HEK293T (cell line): ENCODE data around the gene HK2.

Experiments
- CTCF ChIA-PET: fragments of 350-600 bp; formaldehyde crosslinking; extraction: SDS; loops from one replicate; lab custom pipeline; 2021; ENCODE audit warnings: antibody characterized with exemption, inconsistent platforms; lab: Yijun Ruan, JAX
- POLR2A ChIA-PET: fragments of 350-600 bp; formaldehyde crosslinking; extraction: SDS; loops from one replicate; lab custom pipeline; 2020; ENCODE audit warnings: antibody characterized with exemption, inconsistent platforms; lab: Yijun Ruan, JAX
- DNase-seq: peaks from one replicate; pipeline ENCODE4 v3.0.0; 2012; ENCODE audit warnings: mixed read lengths; ENCODE audit errors: extremely low spot score
- ARNT ChIP-seq: fragments of 450-650 bp; IDR thresholded peaks from 2 replicates; pipeline ENCODE4 v1.6.1; 2017; ENCODE audit warnings: mild to moderate bottlenecking
- BHLHE40 ChIP-seq: fragments of 450-650 bp; IDR thresholded peaks from 2 replicates; pipeline ENCODE4 v1.6.1; 2016; ENCODE audit warnings: mild to moderate bottlenecking, moderate library complexity, borderline replicate concordance
- CTBP1 ChIP-seq: fragments of 450-650 bp; IDR thresholded peaks from 2 replicates; pipeline ENCODE4 v1.6.1; 2016; ENCODE audit warnings: borderline replicate concordance
- ELF4 ChIP-seq: fragments of 450-650 bp; IDR thresholded peaks from 2 replicates; pipeline ENCODE4 v1.6.1; 2017; ENCODE audit warnings: antibody characterized with exemption
- FOXA1 ChIP-seq: fragments of 450-650 bp; IDR thresholded peaks from 2 replicates; pipeline ENCODE4 v1.6.1; 2016; ENCODE audit warnings: mild to moderate bottlenecking
- FOXK2 ChIP-seq: fragments of 450-650 bp; IDR thresholded peaks from 2 replicates; pipeline ENCODE4 v1.6.1; 2016; ENCODE audit warnings: mild to moderate bottlenecking
- FOXM1 ChIP-seq: fragments of 450-650 bp; IDR thresholded peaks from 2 replicates; pipeline ENCODE4 v1.6.1; 2017; ENCODE audit warnings: mild to moderate bottlenecking, borderline replicate concordance
- HDGF ChIP-seq: fragments of 450-650 bp; IDR thresholded peaks from 2 replicates; pipeline ENCODE4 v1.6.1; 2017; ENCODE audit warnings: antibody characterized with exemption, borderline replicate concordance
- L3MBTL2 ChIP-seq: fragments of 450-650 bp; conservative IDR thresholded peaks from 2 replicates; pipeline ENCODE4 v1.6.1; 2016; ENCODE audit warnings: mild to moderate bottlenecking
- LEF1 ChIP-seq: fragments of 450-650 bp; IDR thresholded peaks from 2 replicates; pipeline ENCODE4 v1.6.1; 2017; ENCODE audit warnings: mild to moderate bottlenecking, borderline replicate concordance
- NFRKB ChIP-seq: fragments of 450-650 bp; IDR thresholded peaks from 2 replicates; pipeline ENCODE4 v1.6.1; 2016; ENCODE audit warnings: mild to moderate bottlenecking, moderate library complexity
- PKNOX1 ChIP-seq: fragments of 450-650 bp; IDR thresholded peaks from 2 replicates; pipeline ENCODE4 v1.6.1; 2016
- SP1 ChIP-seq: fragments of 450-650 bp; IDR thresholded peaks from 2 replicates; pipeline ENCODE4 v1.6.1; 2017
- SUZ12 ChIP-seq: fragments of 450-650 bp; IDR thresholded peaks from 2 replicates; pipeline ENCODE4 v1.6.1; 2016; ENCODE audit warnings: mild to moderate bottlenecking
- TARDBP ChIP-seq: fragments of 450-650 bp; IDR thresholded peaks from 2 replicates; pipeline ENCODE4 v1.6.1; 2016
- ZNF384 ChIP-seq: fragments of 450-650 bp; IDR thresholded peaks from 2 replicates; pipeline ENCODE4 v1.6.1; 2016

HK2 gene

GRCh38 chr2:74925361-74925786 is 91.4 kb downstream of the HK2 start:
- POLR2A ChIA-PET = no interaction called here
- CTCF ChIA-PET = no interaction called here
- no peak for DNase-seq
- TF ChIP-seq FOXA1 = no peak
- no peak for TF ChIP-seq ZNF384
- no peak for TF ChIP-seq ELF4
- TF ChIP-seq FOXK2 = no peak
- TF ChIP-seq ARNT = no peak
- TF ChIP-seq NFRKB = no peak
- TF ChIP-seq HDGF = no peak
- TF ChIP-seq SUZ12 = no peak
- no peak for TF ChIP-seq CTBP1
- no peak for TF ChIP-seq PKNOX1
- TF ChIP-seq FOXM1 = no peak
- no peak for TF ChIP-seq L3MBTL2

- CTCF ChIA-PET = no interaction called here
- no peak for DNase-seq
- no peak for TF ChIP-seq ARNT
- TF ChIP-seq SP1 = no peak
- TF ChIP-seq BHLHE40 = no peak
- TF ChIP-seq PKNOX1 = no peak
- TF ChIP-seq LEF1 = no peak
- no peak for TF ChIP-seq ELF4
- no peak for TF ChIP-seq SUZ12
- TF ChIP-seq HDGF = no peak
- POLR2A ChIA-PET = no interaction called here
These were observed 93.7 kb downstream of the HK2 start for GRCh38 chr2:74927621-74928020.

- POLR2A ChIA-PET = no interaction called here
- TF ChIP-seq ARNT (no peak), FOXK2 (no peak), FOXA1 (no peak), TARDBP (no peak), L3MBTL2 (no peak), ZNF384 (no peak), SP1 (no peak), NFRKB (no peak), CTBP1 (no peak), HDGF (no peak), SUZ12 (no peak), PKNOX1 (no peak), BHLHE40 (no peak), FOXM1 (no peak), LEF1 (no peak), ELF4 (no peak)
- CTCF ChIA-PET = no interaction called here
- DNase-seq = no peak
These were observed 97.0 kb downstream of the HK2 start for GRCh38 chr2:74930811-74931486.

- TF ChIP-seq FOXM1 (no peak), HDGF (no peak), CTBP1 (no peak), L3MBTL2 (no peak), ARNT (no peak), BHLHE40 (no peak), TARDBP (no peak), NFRKB (no peak), ZNF384 (no peak), LEF1 (no peak), SUZ12 (no peak), ELF4 (no peak), SP1 (no peak), PKNOX1 (no peak), FOXK2 (no peak), FOXA1 (no peak)
These were observed 98.0 kb downstream of the HK2 start for GRCh38 chr2:74931940-74932339.

GRCh38 chr2:74935975-74936391 is 102.1 kb downstream of the HK2 start:
- CTCF ChIA-PET = no interaction called here
- no peak for TF ChIP-seq CTBP1
- POLR2A ChIA-PET = no interaction called here
- DNase-seq = no peak

More at GRCh38 chr2:74931940-74932339, 98.0 kb downstream of the HK2 start:
- POLR2A ChIA-PET = no interaction called here
- CTCF ChIA-PET = interaction anchor here (0.5 kb wide), 1 partner anchor 253 kb away, joined by 4 read pairs; no protein-coding TSS in a partner anchor
- DNase-seq = no peak
